PC-9 (cell line): Measurements from ENCODE around the gene SOD2. TPM values are rescaled to one million over a fixed set of nuclear protein-coding genes. Genes with fewer than 3 reads are reported as not detected.

Source experiments
- BruUV-seq: library from RNA; stranded (reverse); fragments of 400-500 nt; replicated peaks from 2 replicates; lab custom pipeline; 2021; lab: Mats Ljungman, UMichigan
- CTCF ChIA-PET: fragments of 300-600 bp; sonication (Branson Sonifier 250); formaldehyde crosslinking; loops from one replicate; lab custom pipeline; 2022; ENCODE audit warnings: antibody characterized with exemption; lab: Charles Lee
- POLR2A ChIA-PET: fragments of 300-600 bp; sonication (Branson Sonifier 250); formaldehyde crosslinking; loops from one replicate; lab custom pipeline; 2022; ENCODE audit warnings: antibody characterized with exemption; ENCODE audit not compliant: unreplicated experiment; lab: Charles Lee
- DNase-seq, 2 experiments: peaks; one replicate each; pipeline versions ENCODE4 v3.0.0 to v3.0.0-alpha.2; 2015 to 2022; ENCODE audit warnings: mixed read lengths in 1 of 2
- H2AFZ ChIP-seq: fragments of 200-600 bp; sonication (generic); 2 replicates; pipeline ENCODE4 v1.8.1; 2017; ENCODE audit warnings: antibody characterized with exemption
- H3F3A ChIP-seq: fragments of 200-600 bp; sonication (generic); 2 replicates; pipeline ENCODE4 v1.8.1; 2017; ENCODE audit warnings: antibody characterized with exemption, mild to moderate bottlenecking, low read depth; ENCODE audit not compliant: insufficient read depth
- H3K27ac ChIP-seq: fragments of 200-600 bp; sonication (generic); 2 replicates; pipeline ENCODE4 v1.6.1; 2016; ENCODE audit warnings: mixed run types
- H3K27me3 ChIP-seq: fragments of 200-600 bp; sonication (generic); 2 replicates; pipeline ENCODE4 v1.6.1; 2016; ENCODE audit warnings: low read depth, mixed run types; ENCODE audit not compliant: insufficient read depth
- H3K36me3 ChIP-seq: fragments of 200-600 bp; sonication (generic); 2 replicates; pipeline ENCODE4 v1.6.1; 2016; ENCODE audit warnings: low read depth, mixed run types
- H3K4me1 ChIP-seq: fragments of 200-600 bp; sonication (generic); replicated peaks from 2 replicates; pipeline ENCODE4 v1.6.1; 2016; ENCODE audit warnings: mixed run types; ENCODE audit not compliant: insufficient read depth
- H3K4me2 ChIP-seq: fragments of 200-600 bp; sonication (generic); 2 replicates; pipeline ENCODE4 v1.6.1; 2017; ENCODE audit warnings: mixed run types
- H3K4me3 ChIP-seq: fragments of 200-600 bp; sonication (generic); 2 replicates; pipeline ENCODE4 v1.6.1; 2016; ENCODE audit warnings: mixed run types
- H3K79me2 ChIP-seq: fragments of 200-600 bp; sonication (generic); 2 replicates; pipeline ENCODE4 v1.6.1; 2017; ENCODE audit warnings: low read depth, mixed run types
- H3K9me2 ChIP-seq: fragments of 200-600 bp; sonication (generic); 2 replicates; pipeline ENCODE4 v1.8.1; 2017; ENCODE audit warnings: mild to moderate bottlenecking; ENCODE audit not compliant: insufficient read depth
- H3K9me3 ChIP-seq: fragments of 200-600 bp; sonication (generic); 2 replicates; pipeline ENCODE4 v1.8.1; 2016; ENCODE audit warnings: low read depth; ENCODE audit not compliant: insufficient read depth
- H4K20me1 ChIP-seq: fragments of 200-600 bp; sonication (generic); 2 replicates; pipeline ENCODE4 v1.8.1; 2017; ENCODE audit not compliant: insufficient read depth
- EZH2 ChIP-seq: fragments of 200-600 bp; sonication (generic); IDR thresholded peaks from 2 replicates; pipeline ENCODE4 v1.8.0; 2017; ENCODE audit warnings: antibody characterized with exemption, low read depth
- intact Hi-C: fragments of 100-400 bp; cut with micrococcal nuclease; formaldehyde crosslinking; loops from one replicate; pipeline ENCODE4 v1.10.0; 2022; ENCODE audit not compliant: unreplicated experiment
- total RNA-seq: library from RNA; stranded (reverse); gene quantifications from 2 replicates; pipeline ENCODE4 v1.2.3, GENCODE V29; 2021
- TF ChIP-seq, protein P1 (sequence below): fragments of 200-600 bp; sonication (generic); conservative IDR thresholded peaks from 2 replicates; pipeline ENCODE4 v1.6.1; 2017; ENCODE audit warnings: mixed run types, antibody characterized with exemption, mild to moderate bottlenecking, moderate library complexity

Gene SOD2
- total RNA-seq, 1 experiment from 2014 or later: 63.3 TPM

DNA sequence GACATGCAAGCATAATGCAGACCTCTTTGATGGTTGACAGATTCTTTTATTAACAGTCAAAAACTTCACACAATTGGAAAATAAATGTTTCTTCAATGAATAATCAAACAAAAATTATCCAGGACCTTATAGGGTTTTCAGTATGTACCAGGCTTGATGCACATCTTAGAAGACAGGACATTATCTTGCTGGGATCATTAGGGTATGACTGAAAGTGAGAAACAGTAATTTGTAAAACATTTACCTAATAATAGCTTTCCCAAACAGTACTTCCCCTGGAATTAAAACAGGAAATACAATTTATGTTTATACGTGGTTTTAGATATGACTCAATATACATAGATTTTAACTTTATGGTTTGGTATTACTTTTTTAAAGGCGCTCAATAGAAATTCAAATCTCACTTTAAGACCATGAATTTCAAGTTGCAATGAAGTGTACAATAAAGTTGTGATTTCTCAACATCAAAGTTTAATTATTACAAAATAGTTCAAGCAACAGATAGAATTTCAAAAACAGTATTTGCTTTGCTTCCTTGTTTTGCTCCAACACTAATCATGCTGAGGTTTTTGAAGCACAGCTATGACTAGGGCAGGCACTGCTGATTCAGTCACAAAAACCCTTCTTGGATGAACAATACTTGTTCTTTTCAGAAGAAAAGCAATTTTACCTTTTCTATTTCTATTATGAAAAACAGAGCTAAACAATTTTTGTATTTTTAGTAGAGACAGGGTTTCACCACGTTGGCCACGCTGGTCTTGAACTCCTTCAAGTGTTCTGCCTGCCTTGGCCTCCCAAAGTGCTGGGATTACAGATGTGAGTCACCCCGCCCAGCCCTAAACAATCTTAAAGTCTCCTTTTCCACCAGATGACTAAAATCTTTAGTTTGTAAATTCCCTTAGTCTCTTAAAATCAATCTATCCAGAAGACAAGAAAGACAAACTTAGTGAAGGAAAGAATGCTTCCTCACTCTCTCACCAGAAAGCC, 13.7 kb downstream of the SOD2 start:
- no peak for DNase-seq
- Histone ChIP-seq H3K27me3 (no peaks in the 10 kb centered on the region), H3K9me2 (no peaks in the 10 kb centered on the region), H3K36me3 (no peaks in the 10 kb centered on the region), H3K79me2 (no peaks in the 10 kb centered on the region), H3K27ac (peak overlapping the region; percentile 26; the same call in 1 of the 2 replicates), H4K20me1 (no peaks in the 10 kb centered on the region), H3K4me3 (no peak overlapping the region), H3K4me1 (no peaks in the 10 kb centered on the region), H3K4me2 (no peak overlapping the region), H2AFZ (no peak overlapping the region), H3K9me3 (no peaks in the 10 kb centered on the region), H3F3A (0 out of 2 replicates have a peak, but pooled peaks cover 6% of the 10 kb centered on the region)
- POLR2A ChIA-PET: no interaction called here
- no peak for TF ChIP-seq EZH2
- TF ChIP-seq, protein P1, sequence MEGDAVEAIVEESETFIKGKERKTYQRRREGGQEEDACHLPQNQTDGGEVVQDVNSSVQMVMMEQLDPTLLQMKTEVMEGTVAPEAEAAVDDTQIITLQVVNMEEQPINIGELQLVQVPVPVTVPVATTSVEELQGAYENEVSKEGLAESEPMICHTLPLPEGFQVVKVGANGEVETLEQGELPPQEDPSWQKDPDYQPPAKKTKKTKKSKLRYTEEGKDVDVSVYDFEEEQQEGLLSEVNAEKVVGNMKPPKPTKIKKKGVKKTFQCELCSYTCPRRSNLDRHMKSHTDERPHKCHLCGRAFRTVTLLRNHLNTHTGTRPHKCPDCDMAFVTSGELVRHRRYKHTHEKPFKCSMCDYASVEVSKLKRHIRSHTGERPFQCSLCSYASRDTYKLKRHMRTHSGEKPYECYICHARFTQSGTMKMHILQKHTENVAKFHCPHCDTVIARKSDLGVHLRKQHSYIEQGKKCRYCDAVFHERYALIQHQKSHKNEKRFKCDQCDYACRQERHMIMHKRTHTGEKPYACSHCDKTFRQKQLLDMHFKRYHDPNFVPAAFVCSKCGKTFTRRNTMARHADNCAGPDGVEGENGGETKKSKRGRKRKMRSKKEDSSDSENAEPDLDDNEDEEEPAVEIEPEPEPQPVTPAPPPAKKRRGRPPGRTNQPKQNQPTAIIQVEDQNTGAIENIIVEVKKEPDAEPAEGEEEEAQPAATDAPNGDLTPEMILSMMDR: no peak
- intact Hi-C loops: no loop called here
- no TSS peak for BruUV-seq
- CTCF ChIA-PET: interaction anchor here (0.6 kb wide), 1 partner anchor 42 kb away, joined by 5 read pairs; no protein-coding TSS in a partner anchor

- BruUV-seq: no TSS peak
- Histone ChIP-seq H3K4me3 (no peak overlapping the region), H2AFZ (no peak overlapping the region), H3F3A (0 out of 2 replicates have a peak, but pooled peaks cover 6% of the 10 kb centered on the region), H3K9me2 (no peaks in the 10 kb centered on the region), H3K4me1 (no peaks in the 10 kb centered on the region), H3K27me3 (no peaks in the 10 kb centered on the region), H3K79me2 (no peaks in the 10 kb centered on the region), H4K20me1 (no peaks in the 10 kb centered on the region), H3K27ac (no peak overlapping the region), H3K4me2 (no peak overlapping the region), H3K9me3 (no peaks in the 10 kb centered on the region), H3K36me3 (no peaks in the 10 kb centered on the region)
- TF ChIP-seq, protein P1: no peak
- TF ChIP-seq EZH2: no peak
- POLR2A ChIA-PET: no interaction called here
- CTCF ChIA-PET: no interaction called here
- no peak for DNase-seq
- intact Hi-C loops: no loop called here
These were observed 14.5 kb downstream of the SOD2 start for GRCh38 chr6:159678574-159678973.

DNA sequence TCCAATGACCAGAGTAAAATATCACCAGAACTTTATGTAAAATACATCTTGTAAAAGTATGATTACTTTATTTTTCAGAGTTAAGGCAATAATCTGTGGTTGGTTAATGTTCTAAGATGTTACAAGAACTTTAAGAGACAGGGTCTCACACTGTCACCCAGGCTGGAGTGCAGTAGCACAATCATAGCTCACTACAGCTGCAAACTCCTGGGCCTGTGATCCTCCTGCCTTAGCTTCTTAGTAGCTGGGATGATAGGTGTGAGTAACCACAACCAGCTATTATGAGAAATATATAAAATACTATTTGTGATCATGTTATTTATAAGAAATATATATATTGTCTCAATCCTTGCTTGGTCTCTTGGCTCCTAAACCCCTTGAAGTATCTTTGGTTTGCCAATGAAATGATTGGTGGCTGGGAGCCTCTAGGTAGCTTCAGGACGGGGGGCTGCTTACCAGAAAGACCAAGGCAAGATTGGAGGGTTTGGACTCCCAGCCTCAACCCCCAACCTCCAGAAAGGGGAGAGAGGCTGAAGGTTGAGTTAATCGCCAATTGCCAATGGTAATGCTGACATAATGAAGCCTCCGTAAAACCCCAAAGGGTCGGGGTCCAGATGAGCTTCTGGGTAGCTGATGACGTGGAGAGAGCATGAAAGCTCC, 15.4 kb downstream of the SOD2 start:
- TF ChIP-seq, protein P1: no peak
- TF ChIP-seq EZH2: no peak
- Histone ChIP-seq H3K9me3 (no peaks in the 10 kb centered on the region), H4K20me1 (no peaks in the 10 kb centered on the region), H3K79me2 (no peaks in the 10 kb centered on the region), H3K4me1 (no peaks in the 10 kb centered on the region), H2AFZ (no peak overlapping the region), H3K4me2 (no peak overlapping the region), H3K36me3 (no peaks in the 10 kb centered on the region), H3K27me3 (no peaks in the 10 kb centered on the region), H3K27ac (no peak overlapping the region), H3F3A (0 out of 2 replicates have a peak, but pooled peaks cover 6% of the 10 kb centered on the region), H3K9me2 (no peaks in the 10 kb centered on the region), H3K4me3 (no peak overlapping the region)
- CTCF ChIA-PET: no interaction called here
- no peak for DNase-seq
- no TSS peak for BruUV-seq
- POLR2A ChIA-PET: no interaction called here
- intact Hi-C loops: no loop called here
